ENCODE measurements around the gene SPCS2. TPM values are rescaled to one million over a fixed set of nuclear protein-coding genes. Genes with fewer than 3 reads are reported as not detected.

The SPCS2 gene
- polyA plus RNA-seq, 2 of the 4 experiments (the other 2 are of a cell fraction): 233 to 391 TPM

GRCh38 chr11:74932797-74933196 lies 16.3 kb upstream of the SPCS2 start (continued):
- no peak for TF ChIP-seq SREBF2 (IDR thresholded peaks at IDR 0.05)
- no peak for TF ChIP-seq MAZ (IDR thresholded peaks at IDR 0.05; ENCODE audit: borderline replicate concordance, low read depth, low read length)
- TF ChIP-seq, protein P1, sequence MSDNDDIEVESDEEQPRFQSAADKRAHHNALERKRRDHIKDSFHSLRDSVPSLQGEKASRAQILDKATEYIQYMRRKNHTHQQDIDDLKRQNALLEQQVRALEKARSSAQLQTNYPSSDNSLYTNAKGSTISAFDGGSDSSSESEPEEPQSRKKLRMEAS (IDR thresholded peaks at IDR 0.05): no peak

GRCh38 chr11:74933765-74934164 lies 15.3 kb upstream of the SPCS2 start:
- Histone ChIP-seq H3K4me1 (no peaks in the 10 kb centered on the region), H3K9me3 (no peaks in the 10 kb centered on the region), H3K4me2 (no peak overlapping the region), H3K27ac (no peak overlapping the region), H3K4me3 (no peak overlapping the region)
- ChIA-PET CTCF (interaction anchor here (0.9 to 11.4 kb wide), 5 partner anchors 8 to 315 kb away, joined by 3 to 160 read pairs (median 4); partner anchors contain the start of gene TPBGL), POLR2A (no interaction called here)
- WGBS (ENCODE audit: missing lambda C conversion rate): 97% methylated on average over 2 of the region's 2 CpGs
- no peak for ATAC-seq
- no peak for DNase-seq (ENCODE audit: low read depth in 1 of 2, low spot score in 1 of 2)
- FAIRE-seq: no peak
- no peak for TF ChIP-seq TFCP2L1 (CRISPR knock-in tag; IDR thresholded peaks at IDR 0.05)
- no peak for TF ChIP-seq EHMT2 (IDR thresholded peaks at IDR 0.05; ENCODE audit: low read depth)
- TF ChIP-seq, protein P2, sequence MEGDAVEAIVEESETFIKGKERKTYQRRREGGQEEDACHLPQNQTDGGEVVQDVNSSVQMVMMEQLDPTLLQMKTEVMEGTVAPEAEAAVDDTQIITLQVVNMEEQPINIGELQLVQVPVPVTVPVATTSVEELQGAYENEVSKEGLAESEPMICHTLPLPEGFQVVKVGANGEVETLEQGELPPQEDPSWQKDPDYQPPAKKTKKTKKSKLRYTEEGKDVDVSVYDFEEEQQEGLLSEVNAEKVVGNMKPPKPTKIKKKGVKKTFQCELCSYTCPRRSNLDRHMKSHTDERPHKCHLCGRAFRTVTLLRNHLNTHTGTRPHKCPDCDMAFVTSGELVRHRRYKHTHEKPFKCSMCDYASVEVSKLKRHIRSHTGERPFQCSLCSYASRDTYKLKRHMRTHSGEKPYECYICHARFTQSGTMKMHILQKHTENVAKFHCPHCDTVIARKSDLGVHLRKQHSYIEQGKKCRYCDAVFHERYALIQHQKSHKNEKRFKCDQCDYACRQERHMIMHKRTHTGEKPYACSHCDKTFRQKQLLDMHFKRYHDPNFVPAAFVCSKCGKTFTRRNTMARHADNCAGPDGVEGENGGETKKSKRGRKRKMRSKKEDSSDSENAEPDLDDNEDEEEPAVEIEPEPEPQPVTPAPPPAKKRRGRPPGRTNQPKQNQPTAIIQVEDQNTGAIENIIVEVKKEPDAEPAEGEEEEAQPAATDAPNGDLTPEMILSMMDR (IDR thresholded peaks at IDR 0.05): no peak
- no peak for TF ChIP-seq CHD2 (IDR thresholded peaks at IDR 0.05; ENCODE audit: low read length, partially characterized antibody)
- no peak for TF ChIP-seq NPAS2 (CRISPR knock-in tag; IDR thresholded peaks at IDR 0.05; ENCODE audit: borderline replicate concordance)
- no peak for TF ChIP-seq PBX3 (IDR thresholded peaks at IDR 0.05)
- TF ChIP-seq ATOH8 (CRISPR knock-in tag; IDR thresholded peaks at IDR 0.05; ENCODE audit: low read depth): no peak

- CTCF ChIA-PET: interaction anchor here (1.2 to 9.3 kb wide), 4 partner anchors 7 to 401 kb away, joined by 3 to 82 read pairs (median 8); no protein-coding TSS in a partner anchor
- 74% methylated on average over 2 of the region's 2 CpGs for WGBS (ENCODE audit: missing lambda C conversion rate)
- FAIRE-seq: no peak
- no peak for TF ChIP-seq CHD2 (IDR thresholded peaks at IDR 0.05; ENCODE audit: low read length, partially characterized antibody)
- TF ChIP-seq HEYL (CRISPR knock-in tag; IDR thresholded peaks at IDR 0.05): no peak
- no peak for TF ChIP-seq HDAC2 (IDR thresholded peaks at IDR 0.05)
- no peak for TF ChIP-seq HOXA7 (CRISPR knock-in tag; IDR thresholded peaks at IDR 0.05)
- TF ChIP-seq, protein P3, sequence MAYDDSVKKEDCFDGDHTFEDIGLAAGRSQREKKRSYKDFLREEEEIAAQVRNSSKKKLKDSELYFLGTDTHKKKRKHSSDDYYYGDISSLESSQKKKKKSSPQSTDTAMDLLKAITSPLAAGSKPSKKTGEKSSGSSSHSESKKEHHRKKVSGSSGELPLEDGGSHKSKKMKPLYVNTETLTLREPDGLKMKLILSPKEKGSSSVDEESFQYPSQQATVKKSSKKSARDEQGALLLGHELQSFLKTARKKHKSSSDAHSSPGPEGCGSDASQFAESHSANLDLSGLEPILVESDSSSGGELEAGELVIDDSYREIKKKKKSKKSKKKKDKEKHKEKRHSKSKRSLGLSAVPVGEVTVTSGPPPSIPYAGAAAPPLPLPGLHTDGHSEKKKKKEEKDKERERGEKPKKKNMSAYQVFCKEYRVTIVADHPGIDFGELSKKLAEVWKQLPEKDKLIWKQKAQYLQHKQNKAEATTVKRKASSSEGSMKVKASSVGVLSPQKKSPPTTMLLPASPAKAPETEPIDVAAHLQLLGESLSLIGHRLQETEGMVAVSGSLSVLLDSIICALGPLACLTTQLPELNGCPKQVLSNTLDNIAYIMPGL (CRISPR knock-in tag; IDR thresholded peaks at IDR 0.05; ENCODE audit: borderline replicate concordance): no peak
- no peak for TF ChIP-seq CEBPB (IDR thresholded peaks at IDR 0.05)
- no peak for TF ChIP-seq NR3C1 (IDR thresholded peaks at IDR 0.05)
- TF ChIP-seq GATA3 (IDR thresholded peaks at IDR 0.05; ENCODE audit: borderline replicate concordance): no peak
- TF ChIP-seq RCOR1 (IDR thresholded peaks at IDR 0.05; ENCODE audit: low read depth, low read length): no peak
- no peak for TF ChIP-seq FOSB (CRISPR knock-in tag; IDR thresholded peaks at IDR 0.05)
- no peak for TF ChIP-seq HOXB13 (CRISPR knock-in tag; IDR thresholded peaks at IDR 0.05; ENCODE audit: low read depth)
- no peak for TF ChIP-seq JUNB (IDR thresholded peaks at IDR 0.05)
- TF ChIP-seq KDM5A (IDR thresholded peaks at IDR 0.05): no peak
- no peak for TF ChIP-seq HOXB5 (CRISPR knock-in tag; IDR thresholded peaks at IDR 0.05)
- TF ChIP-seq RAD21 (conservative IDR thresholded peaks at IDR 0.05 in 1 of 2, IDR thresholded peaks at IDR 0.05 in 1 of 2): no peak
- no peak for TF ChIP-seq SREBF2 (IDR thresholded peaks at IDR 0.05)
- TF ChIP-seq KDM1A (IDR thresholded peaks at IDR 0.05; ENCODE audit: low read depth): no peak
- DNase-seq (ENCODE audit: low read depth in 1 of 2, low spot score in 1 of 2): no peak
- H3K4me2 ChIP-seq: no peak overlapping the region
- no peaks in the 10 kb centered on the region for H3K9me3 ChIP-seq
- no peak overlapping the region for H3K27ac ChIP-seq
- H3K4me1 ChIP-seq: no peaks in the 10 kb centered on the region
- ATAC-seq: no peak
- no peak overlapping the region for H3K4me3 ChIP-seq
- POLR2A ChIA-PET: no interaction called here
Measured at GRCh38 chr11:74935285-74935684, 13.8 kb upstream of the SPCS2 start.
